Stimulated activated CD4-positive, alpha-beta T cell treated with anti-CD3 and anti-CD28 coated beads, TNF-alpha, amount 100 ng/mL, for 4 hours (primary cell): ENCODE measurements around the gene TMEM89.

ENCODE experiments used
- DNase-seq, 3 experiments: peaks; one replicate each; pipeline ENCODE4 v3.0.0-alpha.2; 2020; ENCODE audit warnings: low read depth in 3 of 3

The TMEM89 gene, protein sequence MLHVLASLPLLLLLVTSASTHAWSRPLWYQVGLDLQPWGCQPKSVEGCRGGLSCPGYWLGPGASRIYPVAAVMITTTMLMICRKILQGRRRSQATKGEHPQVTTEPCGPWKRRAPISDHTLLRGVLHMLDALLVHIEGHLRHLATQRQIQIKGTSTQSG

DNA sequence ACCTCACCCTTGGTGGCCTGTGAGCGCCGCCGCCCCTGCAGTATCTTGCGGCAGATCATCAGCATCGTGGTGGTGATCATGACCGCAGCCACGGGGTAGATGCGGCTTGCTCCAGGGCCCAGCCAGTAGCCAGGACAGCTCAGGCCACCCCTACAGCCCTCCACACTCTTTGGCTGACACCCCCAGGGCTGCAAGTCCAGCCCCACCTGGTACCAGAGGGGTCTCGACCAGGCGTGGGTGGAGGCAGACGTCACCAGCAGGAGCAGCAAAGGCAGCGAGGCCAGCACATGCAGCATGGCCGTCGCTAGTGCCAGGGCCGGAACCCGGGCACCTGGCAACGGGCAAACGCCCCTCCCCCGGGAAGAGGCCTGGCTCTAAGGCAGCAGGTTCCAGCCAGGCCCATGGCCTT lies at the start of gene TMEM89:
Gene TMEM89, minus strand, starts transcription at position 309 of the 409 bp plus-strand sequence. Its CDS starts 13 bp downstream, at position 296.
- DNase-seq: no peak

- no peak for DNase-seq
Observed at GRCh38 chr3:48664929-48665328, 43.4 kb upstream of the TMEM89 start.

DNA sequence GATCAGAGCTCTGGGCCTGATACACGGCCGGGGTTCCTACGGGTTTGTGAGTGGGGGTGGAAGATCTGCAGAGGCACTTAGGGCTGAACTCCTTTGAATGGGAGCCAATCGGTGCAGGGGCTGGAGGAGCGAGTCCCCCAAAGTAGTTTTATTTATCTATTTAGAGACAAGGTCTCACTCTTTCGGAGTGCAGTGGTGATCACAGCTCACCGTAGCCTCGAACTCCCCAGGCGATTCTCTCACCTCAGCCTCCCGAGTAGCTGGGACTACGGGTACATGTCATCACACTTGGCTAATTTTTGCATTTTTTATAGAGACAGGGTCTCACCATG lies 42.7 kb upstream of the TMEM89 start:
- no peak for DNase-seq

DNA sequence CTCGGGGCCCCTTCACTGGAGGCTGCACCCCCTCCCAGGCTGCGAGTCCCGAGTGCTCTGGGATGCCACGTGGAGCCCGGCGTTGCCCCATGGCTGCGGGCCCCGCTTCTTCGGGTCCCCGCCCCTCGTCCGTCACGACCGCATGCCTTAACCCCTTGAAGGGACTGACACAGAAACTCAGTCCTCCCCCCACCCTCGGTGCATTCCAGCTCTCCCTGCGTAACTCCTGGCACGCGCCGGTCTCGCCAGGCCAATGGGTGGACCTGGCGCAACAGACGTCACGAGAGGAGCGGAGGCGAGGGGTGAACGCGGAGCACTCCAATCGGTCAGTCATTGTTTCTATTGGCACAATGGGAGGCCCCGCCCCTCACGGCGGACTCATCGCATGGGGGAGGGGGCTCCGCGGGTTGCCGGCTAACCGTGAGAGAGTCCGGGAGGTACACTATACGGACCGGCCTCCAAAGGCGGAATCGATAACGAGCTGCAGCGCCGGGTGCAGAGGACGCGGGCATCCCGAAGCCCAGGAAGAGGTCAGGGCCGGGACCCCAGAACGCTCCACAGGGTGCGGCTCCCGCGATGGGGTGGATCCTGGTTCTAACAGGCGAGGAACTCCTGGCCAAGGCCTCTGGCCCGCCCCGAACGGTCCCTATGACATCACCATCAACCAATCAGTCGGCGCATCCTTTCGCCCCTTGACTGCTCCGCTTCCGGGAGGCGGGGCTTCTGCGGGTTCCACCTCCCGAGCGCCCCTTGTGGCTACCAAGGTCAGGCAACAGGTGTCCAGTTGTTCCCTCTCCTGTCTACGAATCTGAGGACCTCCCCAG lies 42.1 kb upstream of the TMEM89 start:
- peak; percentile 64 to 71 (median 64) for DNase-seq

- DNase-seq: peak in 2 of 3 experiments; percentile 18 to 26
Observed at GRCh38 chr3:48662753-48663488, 41.4 kb upstream of the TMEM89 start, which contains the start of gene CELSR3. Gene CELSR3, minus strand, starts transcription at chr3:48662886. Its CDS starts 252 bp downstream, at chr3:48662634.

- no peak for DNase-seq
Observed at GRCh38 chr3:48662145-48662752, 40.7 kb upstream of the TMEM89 start.

GRCh38 chr3:48661501-48662144 lies 40.1 kb upstream of the TMEM89 start:
- peak; percentile 49 to 57 (median 56) for DNase-seq

DNA sequence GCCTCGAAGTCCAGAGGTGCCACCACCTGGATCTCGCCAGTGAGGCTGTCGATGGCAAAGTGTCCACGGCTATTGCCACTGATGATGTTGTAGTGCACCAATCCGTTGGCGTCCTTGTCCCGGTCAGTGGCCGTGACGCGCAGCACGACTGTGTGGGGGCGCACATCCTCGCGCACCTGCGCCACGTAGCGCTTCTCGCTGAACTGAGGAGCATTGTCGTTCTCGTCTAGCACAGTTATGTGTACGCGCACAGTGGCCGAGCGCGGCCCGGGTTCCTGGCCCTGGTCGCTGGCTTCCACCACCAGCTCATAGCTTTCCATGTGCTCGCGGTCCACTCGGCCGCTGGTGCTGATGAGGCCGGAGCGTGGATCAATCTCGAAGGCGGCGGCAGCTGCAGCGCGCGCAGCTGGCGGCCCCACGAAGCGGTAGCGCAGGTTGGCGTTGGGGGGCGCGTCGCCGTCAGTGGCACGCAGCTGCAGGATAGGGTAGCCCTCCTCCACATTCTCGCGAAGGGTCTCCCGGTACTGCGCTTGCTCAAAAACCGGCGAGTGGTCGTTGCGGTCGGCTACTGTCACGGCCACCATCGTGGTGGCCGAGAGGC lies 39.3 kb upstream of the TMEM89 start:
- no peak for DNase-seq

DNA sequence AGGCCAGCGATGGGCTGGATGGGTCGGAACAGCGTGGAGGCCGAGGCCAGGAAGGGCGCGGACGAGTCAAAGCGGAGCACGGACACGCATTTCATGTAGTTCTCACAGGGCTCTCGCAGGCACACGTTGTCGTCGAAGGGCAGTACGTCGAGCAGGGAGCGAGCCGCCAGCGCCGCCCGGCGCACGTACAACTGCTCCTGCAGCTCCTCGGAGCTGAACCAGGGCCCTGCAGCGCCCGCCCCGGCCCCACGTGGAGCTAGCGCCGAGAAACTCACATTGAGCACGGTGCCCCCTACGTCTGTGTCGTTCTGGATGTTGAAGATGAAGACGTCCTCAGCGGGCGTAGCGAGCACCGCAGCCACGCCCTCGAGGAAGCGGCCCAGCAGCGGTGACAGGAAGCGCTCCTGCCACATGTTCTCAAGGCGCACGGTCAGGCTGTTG lies 35.3 kb upstream of the TMEM89 start:
- DNase-seq: peak in 1 of 3 experiments; percentile 19

DNA sequence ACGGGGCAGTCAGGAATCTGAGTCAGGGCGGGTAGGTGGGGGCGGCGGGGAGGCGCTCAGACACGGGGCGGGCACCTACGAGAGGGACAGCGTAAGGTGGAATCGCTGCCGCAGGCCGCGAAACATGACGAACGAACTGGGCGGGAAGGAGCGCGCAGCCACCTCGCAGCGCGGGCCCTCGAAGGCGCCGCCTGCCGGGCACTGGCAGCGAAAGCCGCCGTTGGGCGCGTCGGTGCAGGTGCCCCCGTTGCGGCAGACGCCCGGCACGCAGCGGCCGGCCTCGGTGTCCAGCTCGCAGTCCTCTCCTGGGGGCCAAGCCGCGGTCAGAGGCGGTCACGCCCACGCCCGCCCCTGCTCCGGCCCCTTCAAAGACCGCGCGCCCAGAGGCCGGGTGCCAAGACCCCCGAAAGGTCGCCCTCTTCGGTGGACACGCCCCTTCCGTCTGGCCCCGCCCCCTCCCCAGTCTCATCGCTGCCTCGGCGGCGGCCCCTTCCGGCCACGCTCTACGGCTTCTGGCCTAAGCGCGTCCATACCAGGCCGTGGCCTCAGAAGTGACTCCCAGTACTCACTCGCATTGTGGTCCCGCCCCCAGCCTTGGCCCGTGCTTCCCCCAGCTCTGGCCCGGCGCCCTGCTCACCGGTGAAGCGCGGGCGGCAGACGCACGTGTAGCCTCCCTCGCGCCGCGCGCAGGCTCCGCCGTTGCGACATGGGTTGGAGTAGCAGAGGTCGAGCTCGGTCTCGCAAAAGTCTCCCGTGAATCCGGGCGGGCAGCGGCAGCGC lies 34.7 kb upstream of the TMEM89 start:
- peak; percentile 77 to 84 (median 80) for DNase-seq

- DNase-seq: peak in 2 of 3 experiments; percentile 59
Observed at GRCh38 chr3:48655606-48656005, 34.0 kb upstream of the TMEM89 start.

DNA sequence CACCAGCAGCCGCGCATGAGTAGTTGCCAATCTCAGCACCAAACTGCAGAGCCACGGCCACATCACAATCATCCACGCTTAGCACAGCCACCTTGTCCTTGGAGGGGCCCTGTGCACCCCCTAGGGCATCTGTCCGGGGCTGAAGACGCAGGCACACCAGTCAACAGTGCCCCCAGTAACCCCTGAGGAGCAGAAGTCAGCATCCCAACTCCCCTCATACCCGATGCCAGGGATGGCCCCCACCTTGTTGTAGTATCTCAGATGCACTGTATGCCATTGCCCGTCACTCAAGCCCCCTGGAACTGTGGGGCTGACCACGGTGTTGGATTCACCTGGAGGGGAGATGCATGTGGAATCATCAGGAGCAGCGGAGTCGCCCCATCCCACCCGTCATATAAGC lies 33.5 kb upstream of the TMEM89 start:
- no peak for DNase-seq

GRCh38 chr3:48652923-48653715 lies 31.6 kb upstream of the TMEM89 start:
- no peak for DNase-seq

DNA sequence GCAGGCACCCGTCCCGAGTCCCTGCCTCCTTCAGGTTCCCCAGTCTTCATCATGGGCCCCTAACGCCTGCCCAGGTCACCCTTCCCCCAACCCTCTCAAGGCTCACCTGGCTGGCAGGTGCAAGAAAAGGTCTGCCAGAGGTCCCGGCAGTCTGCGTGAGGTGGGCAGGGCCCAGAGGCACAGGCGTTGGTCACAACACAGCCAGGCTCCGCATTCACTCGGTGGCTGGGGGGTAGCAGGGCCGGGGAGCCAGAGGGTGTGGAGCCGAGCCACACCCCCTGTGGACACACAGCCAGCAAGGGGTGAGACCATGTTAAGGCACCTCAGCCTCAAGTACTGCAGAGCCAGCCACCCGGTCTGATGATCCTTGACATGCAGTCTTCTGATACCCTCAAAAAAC lies 30.2 kb upstream of the TMEM89 start:
- DNase-seq: no peak

GRCh38 chr3:48650723-48651122 lies 29.2 kb upstream of the TMEM89 start:
- no peak for DNase-seq

- no peak for DNase-seq
Observed at GRCh38 chr3:48648188-48648850, 26.8 kb upstream of the TMEM89 start.

DNA sequence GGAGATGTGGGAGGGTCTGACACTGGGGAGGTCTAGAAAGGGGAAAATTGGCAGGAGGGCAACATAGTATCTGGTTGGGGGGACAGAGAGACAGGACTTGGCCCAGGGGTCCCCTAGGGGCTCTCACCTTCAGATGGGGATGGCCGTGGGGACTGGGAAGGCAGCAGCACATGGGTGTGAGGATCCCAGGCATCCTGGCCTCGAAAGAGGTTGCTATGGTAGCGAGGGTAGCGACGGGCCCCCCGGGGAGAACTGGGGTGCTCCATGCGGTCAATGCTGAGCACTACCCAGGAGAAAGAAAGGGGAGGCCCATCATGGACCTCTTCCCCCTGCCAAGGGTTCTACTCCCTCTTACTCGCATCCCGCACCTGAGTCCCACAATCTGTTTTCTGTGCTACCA lies 26.1 kb upstream of the TMEM89 start:
- DNase-seq: no peak

DNA sequence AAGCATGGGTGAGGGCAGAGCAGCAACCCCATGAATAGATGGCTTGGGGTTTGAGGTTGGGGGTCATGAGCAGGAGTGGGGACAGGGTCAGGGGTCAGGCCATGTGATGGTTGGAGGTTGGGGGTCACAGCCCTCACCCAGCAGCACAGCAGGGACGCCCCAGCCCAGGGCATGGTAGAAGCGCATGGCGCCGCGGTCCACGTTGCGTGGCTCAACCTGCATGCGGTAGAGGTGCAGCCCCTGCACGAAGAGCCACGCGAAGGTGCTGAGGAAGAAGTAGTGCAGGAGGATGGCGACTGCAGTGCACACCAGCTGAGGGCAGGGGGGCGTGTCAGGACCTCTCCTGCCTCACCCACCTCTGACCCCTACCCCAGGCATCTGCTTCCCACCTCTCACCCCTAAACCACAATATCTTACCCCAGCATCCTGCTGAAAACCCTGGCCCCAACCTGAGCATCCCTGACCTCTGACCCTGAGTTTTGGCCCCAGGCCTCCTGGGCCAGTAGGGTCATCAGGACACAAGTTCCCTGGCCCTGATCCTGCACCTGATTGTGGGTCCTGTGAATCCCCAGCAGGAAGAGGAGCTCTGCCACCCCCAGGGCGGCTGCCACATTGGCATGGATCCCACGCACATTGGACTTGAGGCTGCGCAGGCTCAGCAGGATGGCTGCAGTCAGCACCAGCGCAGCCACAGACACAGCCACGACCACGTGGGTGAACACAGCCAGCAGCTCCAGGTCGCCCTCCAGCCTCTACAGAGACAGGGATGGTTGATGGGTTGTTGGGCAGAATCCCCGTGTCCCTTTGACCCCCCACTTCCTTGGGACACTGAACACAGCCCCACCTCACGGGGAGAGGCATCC lies 23.6 kb upstream of the TMEM89 start:
- DNase-seq: no peak
